Measurements from ENCODE around the gene ERN1. TPM values are rescaled to one million over a fixed set of nuclear protein-coding genes. Genes with fewer than 3 reads are reported as not detected.
A peak's percentile ranks its signal among the peaks of the same experiment; 100 is the strongest.

The ERN1 gene
- total RNA-seq, 1 donor from 2014 or later, result 5.7 TPM

GRCh38 chr17:64152428-64153125, 22.6 kb upstream of the ERN1 start:
- Histone ChIP-seq H3K9me3 (ENCODE audit: control insufficient read depth in 3 of 3, low read length in 3 of 3) (no peaks in the 10 kb centered on the region), H3K9ac (ENCODE audit: low read depth in 1 of 3, low read length in 3 of 3) (peak overlapping the region in 2 of 3 donors; percentile 15 to 34), H3K4me3 (ENCODE audit: low read length in 3 of 3) (no peak overlapping the region), H3K27ac (ENCODE audit: low read depth, low read length) (peak overlapping the region; percentile 70), H3K36me3 (ENCODE audit: control insufficient read depth in 3 of 3, insufficient read depth in 3 of 3, low read length in 3 of 3) (peaks cover 0 to 23% (median 4%) of the 10 kb centered on the region in 3 donors), H3K27me3 (ENCODE audit: control insufficient read depth in 3 of 3, insufficient read depth in 3 of 3, low read length in 3 of 3) (no peaks in the 10 kb centered on the region), H3K4me1 (ENCODE audit: control insufficient read depth in 3 of 3, insufficient read depth in 3 of 3, low read length in 3 of 3) (peaks cover 74 to 87% (median 84%) of the 10 kb centered on the region in 3 donors)

- H3K9me3 ChIP-seq (ENCODE audit: control insufficient read depth in 3 of 3, low read length in 3 of 3), result no peaks in the 10 kb centered on the region
- peak overlapping the region in 2 of 3 donors; percentile 0 to 45 for H3K9ac ChIP-seq (ENCODE audit: low read depth in 1 of 3, low read length in 3 of 3)
- H3K36me3 ChIP-seq (ENCODE audit: control insufficient read depth in 3 of 3, insufficient read depth in 3 of 3, low read length in 3 of 3), result peaks cover 2 to 32% (median 4%) of the 10 kb centered on the region in 3 donors
- H3K27me3 ChIP-seq (ENCODE audit: control insufficient read depth in 3 of 3, insufficient read depth in 3 of 3, low read length in 3 of 3), result no peaks in the 10 kb centered on the region
- no peak overlapping the region for H3K4me3 ChIP-seq (ENCODE audit: low read length in 3 of 3)
- peaks cover 71 to 86% (median 79%) of the 10 kb centered on the region in 3 donors for H3K4me1 ChIP-seq (ENCODE audit: control insufficient read depth in 3 of 3, insufficient read depth in 3 of 3, low read length in 3 of 3)
- peak overlapping the region; percentile 64 for H3K27ac ChIP-seq (ENCODE audit: low read depth, low read length)
Observed at GRCh38 chr17:64151016-64151368, 21.0 kb upstream of the ERN1 start.

GRCh38 chr17:64150237-64151015, 20.5 kb upstream of the ERN1 start:
- Histone ChIP-seq H3K27ac (ENCODE audit: low read depth, low read length) (peak overlapping the region; percentile 64), H3K4me1 (ENCODE audit: control insufficient read depth in 3 of 3, insufficient read depth in 3 of 3, low read length in 3 of 3) (peaks cover 66 to 83% (median 73%) of the 10 kb centered on the region in 3 donors), H3K36me3 (ENCODE audit: control insufficient read depth in 3 of 3, insufficient read depth in 3 of 3, low read length in 3 of 3) (peaks cover 2 to 32% (median 4%) of the 10 kb centered on the region in 3 donors)

GRCh38 chr17:64149196-64149595, 19.3 kb upstream of the ERN1 start:
- H3K9me3 ChIP-seq (ENCODE audit: control insufficient read depth in 3 of 3, low read length in 3 of 3), result no peaks in the 10 kb centered on the region
- H3K4me1 ChIP-seq (ENCODE audit: control insufficient read depth in 3 of 3, insufficient read depth in 3 of 3, low read length in 3 of 3), result peaks cover 60 to 75% (median 63%) of the 10 kb centered on the region in 3 donors
- no peaks in the 10 kb centered on the region for H3K27me3 ChIP-seq (ENCODE audit: control insufficient read depth in 3 of 3, insufficient read depth in 3 of 3, low read length in 3 of 3)
- H3K4me3 ChIP-seq (ENCODE audit: low read length in 3 of 3), result no peak overlapping the region
- H3K27ac ChIP-seq (ENCODE audit: low read depth, low read length), result peak overlapping the region; percentile 99
- H3K36me3 ChIP-seq (ENCODE audit: control insufficient read depth in 3 of 3, insufficient read depth in 3 of 3, low read length in 3 of 3), result peaks cover 2 to 32% (median 4%) of the 10 kb centered on the region in 3 donors
- no peak overlapping the region for H3K9ac ChIP-seq (ENCODE audit: low read depth in 1 of 3, low read length in 3 of 3)

More at GRCh38 chr17:64150237-64151015, 20.5 kb upstream of the ERN1 start:
- Histone ChIP-seq H3K9me3 (ENCODE audit: control insufficient read depth in 3 of 3, low read length in 3 of 3) (no peaks in the 10 kb centered on the region), H3K9ac (ENCODE audit: low read depth in 1 of 3, low read length in 3 of 3) (peak overlapping the region in 2 of 3 donors; percentile 0 to 40), H3K4me3 (ENCODE audit: low read length in 3 of 3) (no peak overlapping the region), H3K27me3 (ENCODE audit: control insufficient read depth in 3 of 3, insufficient read depth in 3 of 3, low read length in 3 of 3) (no peaks in the 10 kb centered on the region)

- H3K27me3 ChIP-seq (ENCODE audit: control insufficient read depth in 3 of 3, insufficient read depth in 3 of 3, low read length in 3 of 3), result no peaks in the 10 kb centered on the region
- H3K4me1 ChIP-seq (ENCODE audit: control insufficient read depth in 3 of 3, insufficient read depth in 3 of 3, low read length in 3 of 3), result peaks cover 60 to 70% (median 60%) of the 10 kb centered on the region in 3 donors
- H3K9me3 ChIP-seq (ENCODE audit: control insufficient read depth in 3 of 3, low read length in 3 of 3), result no peaks in the 10 kb centered on the region
- peak overlapping the region in 1 of 3 donors; percentile 60 for H3K9ac ChIP-seq (ENCODE audit: low read depth in 1 of 3, low read length in 3 of 3)
- peak overlapping the region in 1 of 3 donors; percentile 0 for H3K4me3 ChIP-seq (ENCODE audit: low read length in 3 of 3)
- peak overlapping the region; percentile 99 for H3K27ac ChIP-seq (ENCODE audit: low read depth, low read length)
- peaks cover 2 to 32% (median 4%) of the 10 kb centered on the region in 3 donors for H3K36me3 ChIP-seq (ENCODE audit: control insufficient read depth in 3 of 3, insufficient read depth in 3 of 3, low read length in 3 of 3)
Observed at GRCh38 chr17:64148699-64149098, 18.8 kb upstream of the ERN1 start.

- Histone ChIP-seq H3K4me1 (ENCODE audit: control insufficient read depth in 3 of 3, insufficient read depth in 3 of 3, low read length in 3 of 3) (peaks cover 54 to 65% (median 54%) of the 10 kb centered on the region in 3 donors), H3K4me3 (ENCODE audit: low read length in 3 of 3) (peak overlapping the region in 1 of 3 donors; percentile 0), H3K9ac (ENCODE audit: low read depth in 1 of 3, low read length in 3 of 3) (peak overlapping the region in 1 of 3 donors; percentile 60)
Observed at GRCh38 chr17:64148017-64148631, 18.2 kb upstream of the ERN1 start.

GRCh38 chr17:64147110-64148016, 17.4 kb upstream of the ERN1 start:
- Histone ChIP-seq H3K9me3 (ENCODE audit: control insufficient read depth in 3 of 3, low read length in 3 of 3) (no peaks in the 10 kb centered on the region), H3K27ac (ENCODE audit: low read depth, low read length) (peak overlapping the region; percentile 99), H3K4me3 (ENCODE audit: low read length in 3 of 3) (peak overlapping the region; percentile 92 to 94 (median 94)), H3K27me3 (ENCODE audit: control insufficient read depth in 3 of 3, insufficient read depth in 3 of 3, low read length in 3 of 3) (no peaks in the 10 kb centered on the region), H3K9ac (ENCODE audit: low read depth in 1 of 3, low read length in 3 of 3) (peak overlapping the region; percentile 96 to 97 (median 96)), H3K4me1 (ENCODE audit: control insufficient read depth in 3 of 3, insufficient read depth in 3 of 3, low read length in 3 of 3) (peaks cover 47 to 57% (median 49%) of the 10 kb centered on the region in 3 donors), H3K36me3 (ENCODE audit: control insufficient read depth in 3 of 3, insufficient read depth in 3 of 3, low read length in 3 of 3) (peaks cover 2 to 28% (median 4%) of the 10 kb centered on the region in 3 donors)

More at GRCh38 chr17:64148017-64148631, 18.2 kb upstream of the ERN1 start:
- Histone ChIP-seq H3K36me3 (ENCODE audit: control insufficient read depth in 3 of 3, insufficient read depth in 3 of 3, low read length in 3 of 3) (peaks cover 2 to 32% (median 4%) of the 10 kb centered on the region in 3 donors), H3K9me3 (ENCODE audit: control insufficient read depth in 3 of 3, low read length in 3 of 3) (no peaks in the 10 kb centered on the region), H3K27me3 (ENCODE audit: control insufficient read depth in 3 of 3, insufficient read depth in 3 of 3, low read length in 3 of 3) (no peaks in the 10 kb centered on the region), H3K27ac (ENCODE audit: low read depth, low read length) (peak overlapping the region; percentile 99)

- Histone ChIP-seq H3K27ac (ENCODE audit: low read depth, low read length) (peak overlapping the region; percentile 99), H3K9ac (ENCODE audit: low read depth in 1 of 3, low read length in 3 of 3) (peak overlapping the region; percentile 96 to 97 (median 96)), H3K9me3 (ENCODE audit: control insufficient read depth in 3 of 3, low read length in 3 of 3) (no peaks in the 10 kb centered on the region), H3K36me3 (ENCODE audit: control insufficient read depth in 3 of 3, insufficient read depth in 3 of 3, low read length in 3 of 3) (peaks cover 2 to 28% (median 4%) of the 10 kb centered on the region in 3 donors), H3K27me3 (ENCODE audit: control insufficient read depth in 3 of 3, insufficient read depth in 3 of 3, low read length in 3 of 3) (no peaks in the 10 kb centered on the region), H3K4me1 (ENCODE audit: control insufficient read depth in 3 of 3, insufficient read depth in 3 of 3, low read length in 3 of 3) (peaks cover 42 to 51% (median 43%) of the 10 kb centered on the region in 3 donors), H3K4me3 (ENCODE audit: low read length in 3 of 3) (peak overlapping the region; percentile 92 to 94 (median 94))
Observed at GRCh38 chr17:64146418-64147109, 16.6 kb upstream of the ERN1 start.

All from skeletal muscle tissue (tissue), 4 donors.